ENCODE data around the gene UMODL1. TPM values are rescaled to one million over a fixed set of nuclear protein-coding genes. Genes with fewer than 3 reads are reported as not detected.

Gene UMODL1
- total and polyA plus RNA-seq, 10 donors: 0.02 to 0.85 (median 0.09) TPM; not detected in 3

DNA sequence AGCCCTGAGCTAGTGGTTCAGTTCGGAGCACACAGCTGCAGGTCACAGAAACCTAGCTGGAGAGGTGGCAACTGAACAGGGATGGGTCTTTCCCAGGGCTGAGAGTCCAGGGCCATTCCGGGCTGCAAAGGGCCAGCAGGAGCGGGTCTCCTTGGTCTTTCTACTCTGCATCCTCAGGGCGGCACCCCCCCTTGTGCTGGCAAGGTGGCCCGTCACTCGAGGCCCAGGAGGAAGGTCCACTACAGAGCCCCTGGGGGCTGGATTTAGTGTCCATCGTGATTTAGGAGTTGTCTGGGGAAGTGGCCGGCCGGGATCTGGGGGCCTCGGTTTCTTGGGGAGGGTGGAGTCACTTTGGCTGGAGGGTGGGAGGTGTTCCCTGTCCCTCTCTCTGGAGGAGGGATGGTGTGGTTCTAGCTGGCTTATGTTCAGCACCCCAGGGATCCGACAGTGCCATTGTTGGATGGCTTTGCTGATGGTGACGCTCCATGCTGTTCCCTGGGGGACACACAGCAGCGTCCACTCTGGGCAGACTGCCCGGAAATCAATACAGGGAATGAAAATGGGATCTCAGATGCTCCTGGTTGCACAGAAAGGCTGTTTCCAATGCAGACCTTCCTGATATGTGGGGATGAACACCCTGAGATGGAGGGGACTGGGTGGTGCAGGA lies 64.4 kb downstream of the UMODL1 start:
- WGBS, 5 donors: 79 to 92% (median 85%) methylated on average over 11 to 14 of the region's 14 CpGs
- H3K4me3 ChIP-seq: no peak overlapping the region
- H3K27me3 ChIP-seq (replicated peaks in 1 of 7): no peaks in the 10 kb centered on the region
- intact Hi-C loops (cut with DNase I; ENCODE audit: low total_unique reads): no loop called here
- H3K27ac ChIP-seq: no peak overlapping the region
- H3K36me3 ChIP-seq: no peaks in the 10 kb centered on the region
- no peak for DNase-seq
- H3K9me3 ChIP-seq: no peaks in the 10 kb centered on the region
- H3K4me1 ChIP-seq: peaks cover 0 to 5% (median 0%) of the 10 kb centered on the region in 6 donors
- TF ChIP-seq POLR2A (IDR thresholded peaks at IDR 0.05) (no peak), POLR2AphosphoS5 (IDR thresholded peaks at IDR 0.05) (no peak), CTCF (IDR thresholded peaks at IDR 0.05 in 8 of 11, conservative IDR thresholded peaks at IDR 0.05 in 3 of 11) (no peak)

GRCh38 chr21:42137191-42137904 lies 66.2 kb downstream of the UMODL1 start:
- intact Hi-C loops (cut with DNase I; ENCODE audit: low total_unique reads): no loop called here
- Histone ChIP-seq H3K27ac (no peak overlapping the region), H3K4me3 (no peak overlapping the region), H3K4me1 (peaks cover 0 to 9% (median 0%) of the 10 kb centered on the region in 6 donors), H3K27me3 (replicated peaks in 1 of 7) (peaks cover 0 to 7% (median 0%) of the 10 kb centered on the region in 7 donors), H3K36me3 (no peaks in the 10 kb centered on the region), H3K9me3 (no peaks in the 10 kb centered on the region)
- 84 to 91% (median 87%) methylated on average over 21 to 22 of the region's 22 CpGs for WGBS, 5 donors
- TF ChIP-seq CTCF (IDR thresholded peaks at IDR 0.05 in 8 of 11, conservative IDR thresholded peaks at IDR 0.05 in 3 of 11) (no peak), POLR2A (IDR thresholded peaks at IDR 0.05) (no peak), POLR2AphosphoS5 (IDR thresholded peaks at IDR 0.05) (no peak)
- DNase-seq: no peak

GRCh38 chr21:42140196-42140934 lies 69.2 kb downstream of the UMODL1 start:
- intact Hi-C loops (cut with DNase I; ENCODE audit: low total_unique reads): no loop called here
- DNase-seq: no peak
- H3K4me1 ChIP-seq: peaks cover 0 to 9% (median under 1%) of the 10 kb centered on the region in 6 donors
- no peak for TF ChIP-seq POLR2AphosphoS5 (IDR thresholded peaks at IDR 0.05)
- no peak for TF ChIP-seq CTCF (IDR thresholded peaks at IDR 0.05 in 8 of 11, conservative IDR thresholded peaks at IDR 0.05 in 3 of 11)
- TF ChIP-seq POLR2A (IDR thresholded peaks at IDR 0.05): no peak
- H3K4me3 ChIP-seq: no peak overlapping the region
- H3K36me3 ChIP-seq: no peaks in the 10 kb centered on the region
- 54 to 60% (median 58%) methylated on average over 7 to 11 of the region's 11 CpGs for WGBS, 5 donors
- no peaks in the 10 kb centered on the region for H3K9me3 ChIP-seq
- peaks cover 0 to 7% (median 0%) of the 10 kb centered on the region in 7 donors for H3K27me3 ChIP-seq (replicated peaks in 1 of 7)
- no peak overlapping the region for H3K27ac ChIP-seq
